Motor neuron (in vitro differentiated cells): ENCODE measurements around the gene STAT2. TPM values are rescaled to one million over a fixed set of nuclear protein-coding genes. Genes with fewer than 3 reads are reported as not detected.

Experiments used
- ATAC-seq, 8 experiments: fragments of 200-7000 bp; cut with Tn5 transposase; replicated peaks in 6 of 8; 2 replicates each; pipeline ENCODE4 v1.8.0; 2021; ENCODE audit warnings: mild to moderate bottlenecking in 8 of 8, moderate library complexity in 8 of 8
- H3K27ac ChIP-seq, 2 donors: fragments of 250-450 bp; sonication (Bioruptor Pico); 2 replicates each; pipeline ENCODE4 v1.9.0; 2021; ENCODE audit warnings: antibody characterized with exemption in 2 of 2, mild to moderate bottlenecking in 2 of 2, moderate library complexity in 1 of 2
- H3K4me1 ChIP-seq, 2 donors: fragments of 250-450 bp; sonication (Bioruptor Pico); replicated peaks in 1 of 2; 2 replicates each; pipeline ENCODE4 v1.6.1; 2021; ENCODE audit warnings: antibody characterized with exemption in 2 of 2, mild to moderate bottlenecking in 2 of 2, moderate library complexity in 1 of 2
- H3K4me3 ChIP-seq, 5 donors: fragments of 250-450 bp; sonication (Bioruptor Pico); 2 replicates each; pipeline ENCODE4 v1.9.0; 2021; ENCODE audit warnings: antibody characterized with exemption in 5 of 5, mild to moderate bottlenecking in 5 of 5, moderate library complexity in 4 of 5
- WGBS, 10 experiments: fragments of 450-650 bp; shearing (Covaris generic); methylation state at CpG; one replicate each; pipeline ENCODE4 v1.0.0; 2022; 5-methylcytosine and 5-hydroxymethylcytosine counted together
- in situ Hi-C, 9 experiments: fragments of 400-800 bp; cut with MboI; loops; one replicate each; pipeline ENCODE4 v1.15.0; 2021; ENCODE audit warnings: low sequenced_read_pairs in 9 of 9, low pct_unique_long_range_greater_than_20kb in 2 of 9; ENCODE audit not compliant: unreplicated experiment in 9 of 9
- total RNA-seq, 8 experiments: library from RNA; unstranded; fragments of 300-600 nt; gene quantifications; 2 replicates each; pipeline versions ENCODE4 v1.2.3 to v1.2.4, GENCODE V29; 2022

STAT2 gene
- total RNA-seq, 8 experiments from 2014 or later = 26.5 to 458 (median 72.4) TPM

DNA sequence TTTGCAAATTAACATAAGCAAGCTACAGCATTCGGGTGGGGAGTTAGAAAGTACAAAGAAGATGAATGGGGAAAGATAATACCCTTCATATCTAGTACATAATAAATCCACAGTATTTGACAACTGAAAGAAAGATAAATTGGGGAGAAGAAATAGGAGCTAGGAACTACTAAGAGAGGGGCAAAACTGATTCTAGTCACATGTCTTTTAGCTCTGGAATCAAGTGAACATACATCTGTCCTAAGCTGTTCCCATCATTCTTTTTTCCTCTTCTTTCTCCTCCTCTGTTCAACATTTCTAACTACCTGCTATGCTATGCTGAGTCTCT lies 18.0 kb upstream of the STAT2 start:
- in situ Hi-C loops = no loop called here
- Histone ChIP-seq H3K4me3 (no peak overlapping the region), H3K27ac (no peak overlapping the region), H3K4me1 (peaks cover 0 to 4% of the 10 kb centered on the region in 2 donors)
- 0 to 73% (median 44%) methylated on average over 1 of the region's 1 CpG; no CpG with 5 or more reads in 1 of the 10 experiments for WGBS, 10 experiments
- no peak for ATAC-seq

DNA sequence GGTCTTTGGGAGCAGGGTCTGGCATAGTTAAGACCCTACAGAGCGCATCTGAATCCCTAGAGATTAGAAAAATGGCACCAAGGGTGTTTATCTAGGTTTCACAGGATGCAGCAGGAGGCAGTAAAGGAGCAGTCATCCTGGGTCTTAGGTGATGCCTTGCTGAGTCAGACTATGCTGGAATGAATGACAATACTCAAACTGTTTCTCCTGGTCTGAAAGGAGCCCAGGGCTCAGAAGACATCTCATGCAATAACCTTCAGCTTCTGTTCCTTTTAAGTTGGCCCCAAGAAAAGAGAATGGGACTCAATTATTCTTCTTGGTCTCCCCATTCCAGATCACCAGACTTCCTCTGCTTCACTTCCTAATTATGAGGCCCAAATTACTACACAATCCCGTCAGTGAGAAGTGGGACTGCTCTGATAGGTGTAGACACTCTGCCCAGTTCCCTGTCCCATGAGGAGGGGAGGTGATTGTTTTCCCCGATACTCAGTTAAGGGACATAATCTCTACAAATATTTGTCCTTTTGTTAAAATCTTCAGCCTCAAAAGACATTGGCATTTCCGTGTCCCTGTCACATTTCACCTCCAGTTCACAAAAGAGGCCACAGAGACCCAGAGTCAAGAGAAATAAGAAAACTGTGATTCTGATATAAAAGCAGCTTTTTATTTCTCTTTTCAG lies 17.5 kb upstream of the STAT2 start:
- Histone ChIP-seq H3K4me1 (peaks cover 0 to 4% of the 10 kb centered on the region in 2 donors), H3K27ac (no peak overlapping the region), H3K4me3 (no peak overlapping the region)
- peak in 3 of 8 experiments; percentile 41 to 91 (median 73) for ATAC-seq
- in situ Hi-C loops = no loop called here
- WGBS, 10 experiments = 52 to 89% (median 81%) methylated on average over 1 to 4 of the region's 4 CpGs

DNA sequence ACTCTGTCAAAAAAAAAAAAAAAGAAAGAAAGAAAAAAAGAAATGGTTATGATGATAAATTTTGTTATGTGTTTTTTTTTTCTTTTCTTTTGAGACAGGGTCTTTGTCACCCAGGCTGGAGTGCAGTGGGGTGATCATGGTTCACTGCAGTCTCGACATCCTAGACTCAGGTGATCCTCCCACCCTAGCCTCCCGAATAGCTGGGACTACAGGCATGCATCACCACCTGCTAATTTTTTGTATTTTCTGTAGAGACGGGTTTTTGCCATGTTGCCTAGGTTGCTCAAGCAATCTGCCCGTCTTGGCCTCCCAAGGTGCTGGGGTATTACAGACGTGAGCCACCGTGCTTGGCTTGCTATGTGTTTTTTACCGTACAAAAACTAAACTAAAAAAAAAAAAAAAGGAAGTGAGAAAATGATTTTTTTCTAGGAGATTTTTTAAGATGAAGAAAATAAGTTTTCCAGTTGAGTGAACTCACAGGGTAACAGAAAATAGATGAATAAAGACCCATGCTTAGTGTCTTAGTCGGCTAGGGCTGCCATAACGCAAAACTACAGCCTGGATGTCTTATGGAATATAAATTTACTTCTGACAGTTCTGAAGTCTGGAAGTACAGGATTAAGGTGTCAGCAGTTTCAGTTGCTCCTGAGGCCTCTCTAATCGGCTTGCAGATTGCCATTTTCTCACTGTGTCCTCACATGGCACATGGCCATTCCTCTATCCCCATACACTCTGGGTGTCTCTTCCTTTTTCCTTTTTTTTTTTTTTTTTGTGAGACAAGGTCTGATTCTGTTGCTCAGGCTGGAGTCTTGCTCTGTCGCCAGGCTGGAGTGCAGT lies 15.9 kb upstream of the STAT2 start:
- H3K4me1 ChIP-seq = peaks cover 0 to 4% of the 10 kb centered on the region in 2 donors
- H3K4me3 ChIP-seq = no peak overlapping the region
- in situ Hi-C loops = no loop called here
- H3K27ac ChIP-seq = no peak overlapping the region
- 32 to 93% (median 74%) methylated on average over 2 to 10 of the region's 11 CpGs; no CpG with 5 or more reads in 2 of the 10 experiments for WGBS, 10 experiments
- no peak for ATAC-seq

DNA sequence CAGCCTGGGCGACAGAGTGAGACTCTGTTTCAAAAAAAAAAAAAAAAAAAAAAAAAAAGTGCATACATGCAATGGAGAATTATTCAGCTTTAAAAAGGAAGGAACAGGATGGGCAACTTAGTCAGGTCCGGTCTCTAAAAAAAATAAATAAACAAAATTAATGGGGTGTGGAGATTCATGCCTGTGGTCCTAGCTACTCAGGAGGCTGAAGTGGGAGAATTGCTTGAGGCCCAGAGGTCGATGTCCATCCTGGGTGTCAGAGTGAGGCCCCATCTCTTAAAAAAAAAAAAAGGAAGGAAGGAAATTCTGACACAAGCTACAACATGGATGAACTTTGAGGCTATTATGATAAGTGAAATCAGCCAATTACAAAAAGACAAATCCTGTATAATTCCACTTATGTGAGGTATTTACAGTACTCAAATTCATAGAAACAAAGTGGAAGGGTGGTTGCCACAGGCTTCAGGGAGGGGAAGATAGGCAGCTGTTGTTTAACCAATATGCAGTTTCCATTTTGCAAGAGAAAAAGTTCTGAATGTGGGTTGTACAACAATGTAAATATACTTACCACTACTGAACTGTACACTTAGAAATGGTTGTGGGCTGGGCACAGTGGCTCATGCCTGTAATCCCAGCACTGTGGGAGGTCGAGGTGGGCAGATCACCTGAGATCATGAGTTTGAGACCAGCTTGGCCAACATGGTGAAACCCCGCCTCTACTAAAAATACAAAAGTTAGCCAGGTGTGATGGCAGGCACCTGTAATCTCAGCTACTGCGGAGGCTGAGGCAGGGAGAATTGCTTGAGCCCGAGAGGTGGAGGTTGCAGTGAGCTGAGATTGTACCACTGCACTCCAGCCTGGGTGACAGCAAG lies 15.1 kb upstream of the STAT2 start:
- H3K27ac ChIP-seq = no peak overlapping the region
- 22 to 100% (median 84%) methylated on average over 1 to 5 of the region's 7 CpGs for WGBS, 10 experiments
- ATAC-seq = peak in 3 of 8 experiments; percentile 36 to 84 (median 69)
- in situ Hi-C loops = loop anchor here in 2 of 9 experiments (25.0 kb wide), 1 partner anchor 87 kb away; the partner anchor contains the start of genes MIP (in 2 of the 2) and SPRYD4 (in 2 of the 2)
- no peak overlapping the region for H3K4me3 ChIP-seq
- peaks cover 0 to 4% of the 10 kb centered on the region in 2 donors for H3K4me1 ChIP-seq

DNA sequence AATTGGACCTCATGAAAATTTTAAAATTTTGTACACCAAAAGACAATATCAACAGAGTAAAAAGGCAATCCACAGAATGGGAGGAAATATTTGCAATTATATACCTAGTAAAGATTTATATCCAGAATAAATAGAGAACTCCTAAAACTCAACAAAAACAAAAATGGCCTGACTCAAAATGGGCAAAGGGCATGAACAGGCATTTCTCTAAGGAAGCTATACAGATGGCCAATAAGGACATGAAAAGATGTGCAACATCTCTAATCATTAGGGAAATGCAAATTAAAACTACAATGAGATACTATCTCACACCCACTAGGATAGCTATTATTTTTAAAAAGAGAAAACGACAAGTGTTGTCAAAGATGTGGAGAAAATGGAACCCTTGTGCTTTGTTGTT lies 13.6 kb upstream of the STAT2 start:
- Histone ChIP-seq H3K27ac (no peak overlapping the region), H3K4me3 (no peak overlapping the region), H3K4me1 (peaks cover 0 to 4% of the 10 kb centered on the region in 2 donors)
- WGBS, 10 experiments = 14 to 100% (median 100%) methylated on average over 1 of the region's 1 CpG; no CpG with 5 or more reads in 2 of the 10 experiments
- ATAC-seq = no peak
- in situ Hi-C loops = loop anchor here in 2 of 9 experiments (25.0 kb wide), 1 partner anchor 89 kb away; the partner anchor contains the start of genes MIP (in 2 of the 2) and SPRYD4 (in 2 of the 2)

DNA sequence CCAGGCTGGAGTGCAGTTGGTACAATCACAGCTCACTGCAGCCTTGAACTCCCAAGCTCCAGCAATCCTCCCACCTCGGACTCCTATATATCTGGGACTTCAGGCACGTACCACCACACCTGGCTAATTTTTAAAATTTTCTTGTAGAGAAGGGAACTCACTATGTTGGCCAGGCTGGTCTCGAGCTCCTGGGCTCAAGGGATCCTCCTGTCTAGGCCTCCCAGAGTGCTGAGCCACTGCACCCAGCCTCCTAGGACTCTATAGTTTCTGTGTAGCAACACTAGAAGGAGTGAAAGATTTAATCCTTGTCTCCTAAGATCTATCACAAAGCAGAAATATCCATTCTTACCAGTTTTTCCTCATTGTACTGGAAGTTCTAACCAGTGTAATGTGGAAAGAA lies 7.0 kb upstream of the STAT2 start:
- Histone ChIP-seq H3K4me1 (no peaks in the 10 kb centered on the region), H3K4me3 (no peak overlapping the region), H3K27ac (no peak overlapping the region)
- ATAC-seq = no peak
- in situ Hi-C loops = loop anchor here in 2 of 9 experiments (25.0 kb wide), 1 partner anchor 95 kb away; the partner anchor contains the start of genes MIP (in 2 of the 2) and SPRYD4 (in 2 of the 2)
- WGBS, 10 experiments = 14 to 83% (median 59%) methylated on average over 1 to 3 of the region's 3 CpGs; no CpG with 5 or more reads in 4 of the 10 experiments

DNA sequence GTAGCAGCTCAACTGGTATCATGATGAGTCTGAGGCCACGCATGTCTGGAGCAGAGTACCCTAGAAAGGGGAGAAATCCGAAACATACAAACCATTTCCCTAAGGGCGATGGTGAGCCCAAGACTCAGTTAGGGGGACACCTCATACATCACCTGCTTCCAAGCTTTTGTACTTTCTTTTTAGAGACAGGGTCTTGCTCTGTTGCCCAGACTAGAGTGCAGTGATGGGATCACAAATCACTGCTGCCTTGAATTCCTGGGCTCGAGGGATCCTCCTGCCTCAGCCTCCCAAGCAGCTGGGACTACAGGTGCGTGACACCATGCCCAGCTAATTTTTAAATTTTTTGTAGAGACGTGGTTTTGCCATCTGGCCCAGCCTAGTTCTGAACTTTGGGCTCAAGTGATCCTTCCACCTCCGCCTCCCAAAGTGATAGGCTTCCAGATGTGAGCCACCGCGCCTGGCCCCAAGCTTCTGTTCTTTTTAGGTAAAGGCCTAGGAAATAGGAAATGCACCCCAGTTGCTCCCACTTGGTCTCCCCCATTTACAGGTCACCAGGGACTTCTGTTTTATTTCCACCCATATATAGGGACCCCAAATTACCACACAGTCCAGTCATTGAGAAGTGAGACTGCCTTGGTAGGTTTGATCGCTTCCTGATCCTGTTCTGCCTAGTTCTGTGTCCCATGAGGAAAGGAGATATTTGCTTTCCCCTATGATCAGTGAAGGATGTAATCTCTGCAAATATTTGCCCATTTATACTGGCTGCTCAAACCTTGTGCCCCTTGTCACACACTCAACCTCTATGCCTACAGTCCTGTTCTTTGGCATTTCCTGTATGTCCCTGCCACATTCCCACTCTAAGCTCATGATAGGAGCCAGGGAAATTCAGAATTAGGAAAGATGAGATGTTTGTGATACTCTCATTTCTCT lies 2.5 kb upstream of the STAT2 start, which contains the start of gene APOF:
APOF (minus strand) TSS at position 728 of the 930 bp plus-strand sequence; CDS start at position 616, 112 bp downstream.
- Histone ChIP-seq H3K4me3 (no peak within 1 kb of the TSS), H3K4me1 (peaks cover 3 to 14% of the 10 kb centered on the region in 2 donors), H3K27ac (no peak within 1 kb of the TSS)
- in situ Hi-C loops = loop anchor here in 2 of 9 experiments (25.0 kb wide), 1 partner anchor 100 kb away; the partner anchor contains the start of genes MIP (in 2 of the 2) and SPRYD4 (in 2 of the 2)
- ATAC-seq = no peak
- 7 to 100% (median 80%) methylated on average over 1 to 4 of the region's 10 CpGs; no CpG with 5 or more reads in 3 of the 10 experiments for WGBS, 10 experiments

DNA sequence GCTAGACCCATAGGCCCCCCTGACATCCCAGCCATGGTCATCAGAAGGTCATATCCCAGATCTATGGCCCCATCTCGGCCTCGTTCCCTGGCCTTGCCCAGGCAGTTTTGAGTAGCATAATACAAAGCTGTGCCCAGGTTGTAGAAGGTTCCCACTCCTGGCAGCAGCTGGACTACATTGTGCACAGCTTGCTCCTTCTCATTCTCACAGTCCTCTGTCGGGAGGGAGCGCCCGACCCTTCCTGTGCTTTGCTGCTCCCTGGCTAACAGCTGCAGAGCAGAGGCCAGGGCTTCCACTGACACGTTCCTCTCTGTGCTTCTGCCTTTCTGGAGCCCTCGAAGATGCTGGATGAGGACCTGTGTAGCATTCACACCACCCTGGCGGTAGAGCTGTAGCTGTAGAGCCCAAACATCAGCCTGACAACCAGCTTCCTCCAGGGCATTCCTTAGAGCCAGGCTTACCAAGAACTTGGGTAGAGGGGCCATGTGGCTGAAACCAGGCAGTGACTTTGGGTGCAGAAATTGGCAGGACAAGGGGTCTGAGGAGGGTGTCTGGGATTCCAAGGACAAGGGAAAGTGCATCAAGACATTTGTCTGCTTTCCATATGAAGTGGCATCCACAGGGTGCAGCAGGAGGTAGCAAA lies 1.7 kb upstream of the STAT2 start:
- Histone ChIP-seq H3K4me1 (peaks cover 3 to 14% of the 10 kb centered on the region in 2 donors), H3K27ac (no peak overlapping the region), H3K4me3 (no peak overlapping the region)
- no peak for ATAC-seq
- 20 to 100% (median 50%) methylated on average over 1 to 3 of the region's 8 CpGs; no CpG with 5 or more reads in 5 of the 10 experiments for WGBS, 10 experiments
- in situ Hi-C loops = loop anchor here in 2 of 9 experiments (25.0 kb wide), 1 partner anchor 101 kb away; the partner anchor contains the start of genes MIP (in 2 of the 2) and SPRYD4 (in 2 of the 2)

DNA sequence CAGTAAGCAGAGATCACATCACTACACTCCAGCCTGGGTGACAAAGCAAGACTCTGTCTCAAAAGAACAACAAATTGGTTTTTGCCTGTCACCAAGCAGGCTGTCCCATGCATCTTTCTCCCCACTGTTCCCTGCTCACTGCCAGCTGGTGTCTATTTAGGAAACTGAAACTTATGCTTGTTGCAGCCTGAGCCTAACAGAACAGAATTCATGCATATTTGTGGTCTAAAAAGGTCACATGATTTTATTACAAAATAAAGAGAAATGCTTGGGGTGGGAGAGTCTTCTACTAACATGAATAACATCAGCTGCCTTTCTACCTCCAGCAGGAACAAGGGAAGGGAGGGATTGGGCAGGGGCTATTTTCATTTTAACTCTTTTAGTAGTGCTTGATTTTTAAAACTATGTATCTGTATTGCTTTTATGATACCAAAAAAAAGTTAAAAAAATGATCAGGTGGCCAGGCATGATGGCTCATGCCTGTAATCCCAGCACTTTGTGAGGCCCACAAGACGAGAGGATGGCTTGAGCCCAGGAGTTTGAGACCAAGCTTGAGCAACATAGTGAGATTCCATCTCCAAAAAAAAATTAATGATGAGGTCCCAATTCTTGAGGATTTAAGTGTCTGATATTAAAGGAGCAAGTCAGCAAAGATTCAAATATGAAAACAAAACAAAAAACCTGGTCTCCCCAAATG lies 923 bp downstream of the STAT2 start:
- Histone ChIP-seq H3K4me1 (peaks cover 3 to 14% of the 10 kb centered on the region in 2 donors), H3K4me3 (peak overlapping the region; percentile 58 to 81 (median 65)), H3K27ac (no peak overlapping the region)
- in situ Hi-C loops = loop anchor here in 2 of 9 experiments (25.0 kb wide), 1 partner anchor 103 kb away; the partner anchor contains the start of genes MIP (in 2 of the 2) and SPRYD4 (in 2 of the 2)
- peak in 3 of 8 experiments; percentile 12 to 19 (median 14) for ATAC-seq
- WGBS, 10 experiments = 0 to 10% (median 0%) methylated on average over 1 of the region's 1 CpG; no CpG with 5 or more reads in 5 of the 10 experiments

DNA sequence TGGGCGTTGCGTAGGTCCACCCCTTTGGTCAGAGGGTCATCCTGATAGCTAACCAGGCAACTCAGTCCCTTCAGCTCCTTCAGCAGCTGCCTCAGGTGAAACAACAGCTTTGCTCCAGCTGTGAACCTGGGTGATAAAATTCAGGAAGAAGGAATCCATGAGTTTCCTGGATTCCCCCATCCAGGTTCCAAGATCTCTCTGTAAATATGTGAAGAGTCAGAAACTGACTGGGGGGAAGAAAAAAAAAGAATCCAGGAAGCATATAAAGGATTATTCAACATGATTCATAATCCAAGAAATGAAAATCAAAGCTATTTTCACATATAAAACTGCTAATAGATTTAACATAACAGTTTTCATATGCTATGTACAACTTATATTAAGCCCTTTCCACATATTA lies 8.6 kb downstream of the STAT2 start:
- no peak overlapping the region for H3K4me3 ChIP-seq
- no peak overlapping the region for H3K27ac ChIP-seq
- no peaks in the 10 kb centered on the region for H3K4me1 ChIP-seq
- ATAC-seq = no peak
- in situ Hi-C loops = loop anchor here in 2 of 9 experiments (25.0 kb wide), 1 partner anchor 111 kb away; the partner anchor contains the start of genes MIP (in 2 of the 2) and SPRYD4 (in 2 of the 2)
- 80 to 93% (median 86%) methylated on average over 1 to 2 of the region's 2 CpGs; no CpG with 5 or more reads in 7 of the 10 experiments for WGBS, 10 experiments
